ENCODE results near the gene PDE8B.
A peak's percentile ranks its signal among the peaks of the same experiment; 100 is the strongest.

PDE8B gene

GRCh38 chr5:77326986-77327734 lies 116.7 kb downstream of the PDE8B start:
- peak; percentile 64 for DNase-seq

DNA sequence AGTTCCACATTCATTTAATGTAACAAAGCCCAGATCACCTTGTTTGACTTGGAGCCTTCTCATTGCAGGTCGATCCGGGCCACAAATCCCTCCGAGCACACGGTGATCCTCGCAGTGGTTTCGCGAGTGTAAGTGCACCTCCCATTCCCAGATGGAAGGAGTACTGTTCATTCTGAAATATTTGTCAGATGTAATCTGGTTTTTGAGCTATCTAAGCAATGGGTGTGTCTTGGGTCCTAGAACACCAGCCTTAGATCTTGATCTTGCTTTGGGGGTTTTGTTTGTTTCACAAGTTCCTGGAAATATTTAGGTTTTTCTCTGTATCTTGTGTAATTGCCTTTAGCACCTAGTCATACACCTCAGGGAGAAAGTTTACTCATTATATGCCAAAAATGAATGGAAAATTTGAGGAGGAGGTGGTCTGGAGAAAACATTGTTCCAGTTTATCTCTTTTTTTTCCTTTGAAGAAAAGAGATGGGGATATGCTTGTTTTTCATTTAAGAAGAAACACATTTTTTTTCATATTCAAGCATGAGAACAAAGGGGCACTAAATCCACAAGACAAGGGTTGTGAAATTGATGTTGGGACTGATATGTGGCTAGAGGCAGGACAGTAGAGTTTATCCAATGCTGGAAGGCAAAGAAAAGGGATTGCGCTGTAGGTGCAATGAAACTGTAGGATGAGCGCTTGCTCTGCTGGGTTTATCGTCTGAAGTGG lies 118.6 kb downstream of the PDE8B start:
- no peak for DNase-seq

- no peak for DNase-seq
Measured at GRCh38 chr5:77329664-77330430, 119.4 kb downstream of the PDE8B start.

- no peak for DNase-seq
Measured at GRCh38 chr5:77333036-77333435, 122.6 kb downstream of the PDE8B start.

DNA sequence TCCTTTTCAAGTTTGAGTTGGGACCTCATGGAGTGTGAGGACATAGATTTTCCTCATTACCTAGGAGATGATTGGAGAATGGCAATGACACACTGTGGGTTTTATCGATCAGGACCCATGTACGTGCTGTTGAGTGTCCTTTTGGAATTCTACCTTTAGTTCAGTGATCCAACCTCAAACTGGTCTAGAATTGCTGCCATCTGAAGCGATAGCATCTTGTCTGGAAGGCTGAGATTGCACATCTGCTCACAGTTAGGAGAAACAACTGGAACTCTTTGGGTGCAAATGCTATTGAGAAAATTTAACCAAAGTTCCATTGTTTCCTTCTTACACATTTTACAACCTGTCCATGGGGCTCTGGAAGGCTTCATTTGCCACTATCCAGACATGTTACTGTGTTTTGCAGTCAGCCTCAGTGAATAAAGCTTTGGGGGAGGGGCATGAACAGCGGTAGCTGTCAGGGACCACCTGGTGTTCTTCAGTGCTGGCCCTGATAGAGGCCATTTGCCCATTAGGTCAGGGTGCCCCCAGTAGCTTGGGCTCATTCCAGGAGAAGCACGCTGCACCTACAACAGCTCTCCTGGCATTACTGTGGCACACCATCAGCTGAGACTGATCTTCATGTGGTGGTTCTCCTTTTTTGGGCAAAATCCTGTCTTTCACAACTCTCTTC lies 123.1 kb downstream of the PDE8B start:
- peak; percentile 18 for DNase-seq

GRCh38 chr5:77337246-77337645 lies 126.8 kb downstream of the PDE8B start:
- DNase-seq = no peak

GRCh38 chr5:77337686-77338085 lies 127.2 kb downstream of the PDE8B start:
- DNase-seq = peak; percentile 96

DNA sequence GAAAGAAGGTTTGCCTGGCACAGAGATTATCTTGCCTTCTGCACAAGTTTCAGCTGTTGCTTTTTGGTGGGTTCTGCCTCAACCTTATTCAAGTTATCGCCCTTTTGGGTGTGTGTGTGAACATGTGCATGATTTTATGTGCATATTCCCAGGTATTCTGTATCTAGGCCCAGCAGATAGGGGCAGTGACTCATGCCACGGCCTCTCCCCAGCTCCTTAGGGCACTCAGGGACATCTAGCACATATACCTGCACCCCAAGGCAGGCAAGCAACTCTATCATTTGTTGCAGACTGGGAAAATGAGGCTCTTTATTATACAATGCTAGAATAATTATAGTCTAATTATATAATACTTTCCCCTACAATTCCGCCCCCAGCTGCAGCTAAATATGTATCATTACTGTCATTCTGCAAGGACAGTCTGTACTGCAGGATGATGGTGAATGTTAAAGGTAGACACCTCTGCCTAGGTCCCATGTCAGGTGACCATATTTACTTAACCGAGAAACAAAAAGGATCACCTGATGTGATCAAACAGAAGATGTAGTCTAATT lies 128.9 kb downstream of the PDE8B start:
- peak; percentile 94 for DNase-seq

DNA sequence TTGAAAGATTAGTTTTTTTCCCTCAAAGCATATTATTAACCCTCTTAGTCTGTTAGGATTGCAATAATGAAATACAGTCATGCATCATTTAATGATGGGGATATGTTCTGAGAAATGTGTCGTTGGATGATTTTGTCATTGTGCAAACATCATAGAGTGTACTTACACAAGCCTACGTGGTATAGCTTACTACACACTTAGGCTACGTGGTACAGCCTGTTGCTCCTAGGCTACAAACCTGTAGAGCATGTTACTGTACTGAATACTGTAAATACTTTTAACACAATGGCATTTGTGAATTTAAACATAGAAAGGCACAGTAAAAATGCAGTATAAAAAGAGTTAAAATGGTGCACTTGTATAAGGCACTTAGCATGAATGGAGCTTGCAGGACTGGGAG lies 132.7 kb downstream of the PDE8B start:
- no peak for DNase-seq

DNA sequence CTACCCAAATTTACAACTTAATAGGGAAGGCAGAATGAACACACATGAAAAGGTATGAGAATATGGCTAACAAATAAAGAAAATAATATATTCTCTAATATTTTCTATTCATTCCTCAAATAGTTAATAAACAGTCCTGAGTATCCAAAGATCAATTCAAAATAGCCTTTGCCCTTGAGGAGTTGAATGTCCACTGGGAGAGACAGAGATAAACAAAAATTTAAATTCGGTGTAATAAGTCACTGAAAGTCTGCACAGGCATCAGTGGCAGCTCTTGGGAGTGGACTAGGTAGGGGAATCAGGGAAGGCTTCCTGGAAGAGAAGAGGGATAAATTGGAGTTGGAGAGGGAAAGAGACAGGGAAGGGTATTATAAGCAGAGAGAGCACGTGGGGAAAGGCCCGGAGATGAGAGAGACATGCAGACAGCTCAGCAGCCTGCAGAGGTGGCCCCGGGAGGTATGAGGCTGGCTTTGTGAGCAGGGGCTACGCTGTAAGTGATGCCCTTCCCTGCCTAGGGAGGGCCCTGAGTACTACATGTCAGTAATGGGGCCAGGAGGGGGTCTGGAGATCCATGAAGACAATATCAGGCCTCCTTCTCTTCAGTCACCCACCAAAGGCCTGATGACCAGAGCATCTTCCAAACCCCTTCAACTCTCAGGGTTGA lies 137.1 kb downstream of the PDE8B start:
- peak; percentile 55 for DNase-seq

DNA sequence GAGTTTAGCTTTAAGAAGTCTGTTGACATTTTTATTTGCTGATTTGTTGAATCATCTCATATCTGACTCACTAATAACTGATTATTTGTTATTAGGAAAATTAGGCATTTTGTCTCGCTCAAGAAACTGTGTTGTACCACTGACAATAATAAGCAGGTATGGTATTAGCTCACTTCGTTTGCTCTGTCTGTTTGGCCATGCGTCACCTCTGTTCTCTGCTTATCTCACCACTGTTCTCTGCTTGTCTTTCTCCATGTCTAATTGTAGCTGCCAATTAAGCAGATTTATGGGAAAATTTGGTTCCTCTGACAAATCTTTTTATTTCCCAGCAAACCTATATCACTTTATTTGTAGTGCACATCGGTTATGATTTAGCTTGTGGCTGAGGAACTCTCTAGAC lies 142.8 kb downstream of the PDE8B start:
- peak; percentile 72 for DNase-seq

DNA sequence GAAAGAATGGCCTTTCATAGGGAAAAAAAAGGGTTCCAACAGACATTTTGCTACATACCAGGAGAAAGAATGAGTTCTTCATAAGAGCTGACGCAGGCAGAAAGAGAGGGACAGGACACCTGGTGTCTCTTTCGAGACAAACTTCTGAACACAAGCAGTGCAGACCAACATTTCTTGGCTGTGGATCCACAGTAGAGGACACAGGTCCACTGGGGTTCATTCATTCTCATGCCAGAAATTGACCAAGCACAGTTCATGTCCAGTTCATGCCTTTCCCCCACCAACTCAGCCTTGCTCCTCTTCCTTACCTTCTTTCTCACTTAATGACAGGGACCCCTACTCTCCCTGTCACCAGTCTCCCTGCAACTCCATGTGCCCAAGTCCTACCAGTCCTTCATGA lies 144.0 kb downstream of the PDE8B start:
- no peak for DNase-seq

GRCh38 chr5:77355080-77355479 lies 144.6 kb downstream of the PDE8B start:
- DNase-seq = peak; percentile 66

- peak; percentile 83 for DNase-seq
Measured at GRCh38 chr5:77355751-77356150, 145.3 kb downstream of the PDE8B start.

GRCh38 chr5:77356740-77357139 lies 146.3 kb downstream of the PDE8B start:
- peak; percentile 15 for DNase-seq

DNA sequence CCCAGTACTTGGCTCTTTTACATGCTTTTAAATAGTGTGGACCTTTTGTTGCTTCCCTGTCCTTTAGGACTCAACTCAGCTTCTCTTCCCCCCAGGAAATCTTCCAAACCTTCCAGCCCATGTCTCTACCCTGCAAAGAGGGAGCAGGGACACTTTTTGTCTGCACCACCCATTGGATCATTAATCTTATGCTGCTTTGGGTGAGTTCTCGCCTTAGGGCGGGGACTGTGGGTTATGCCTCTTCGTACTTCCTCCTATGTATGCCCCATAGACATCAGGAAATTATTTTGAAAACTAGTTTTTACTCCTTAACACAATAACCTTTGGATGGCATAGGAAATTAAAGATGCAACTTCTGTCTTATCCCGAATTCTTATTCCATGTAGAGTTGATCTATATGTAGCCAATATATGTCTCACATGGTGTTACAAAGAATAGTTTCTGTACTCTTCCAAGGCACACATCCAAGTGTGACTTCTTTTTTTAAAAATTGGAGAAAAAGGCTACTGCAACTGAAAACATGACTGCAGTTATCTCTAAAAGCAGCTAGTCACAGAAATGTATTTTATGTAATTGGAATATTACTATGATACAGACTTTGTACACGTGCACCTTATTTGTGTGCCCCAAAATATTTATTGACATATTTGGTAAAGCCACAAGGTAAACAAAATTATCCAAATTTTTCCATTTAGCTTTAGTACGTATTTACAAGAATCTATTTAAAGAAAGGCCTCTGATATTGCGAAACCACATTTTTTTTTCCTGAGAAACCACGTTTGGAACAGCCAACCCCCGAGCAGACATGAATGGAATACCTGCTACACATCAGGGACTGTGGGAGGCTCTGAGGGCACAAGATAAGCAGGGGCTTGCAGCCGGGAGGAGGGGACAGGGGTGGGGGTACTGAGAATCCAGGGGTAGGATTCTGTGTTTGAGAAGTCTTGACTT lies 148.1 kb downstream of the PDE8B start:
- DNase-seq = no peak

DNA sequence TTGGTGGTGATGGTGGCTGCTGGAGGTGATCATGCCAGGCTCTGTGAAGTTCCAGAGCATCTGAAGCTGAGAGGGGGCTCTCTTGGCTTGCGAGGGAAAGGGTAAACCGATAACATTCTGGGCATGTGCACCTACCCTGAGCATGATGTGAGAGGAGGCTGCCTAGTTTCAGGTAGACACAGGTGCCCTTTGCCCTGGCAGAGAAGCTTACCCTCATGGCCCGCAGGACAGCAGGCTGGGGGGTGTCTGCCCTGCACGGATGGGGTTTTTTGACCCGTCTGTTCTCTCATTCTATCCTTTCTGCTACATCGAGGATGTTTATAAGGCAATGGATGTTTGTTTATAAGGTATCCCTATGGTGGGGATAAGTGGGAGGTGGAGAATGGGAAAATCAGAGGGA lies 148.8 kb downstream of the PDE8B start:
- no peak for DNase-seq

DNA sequence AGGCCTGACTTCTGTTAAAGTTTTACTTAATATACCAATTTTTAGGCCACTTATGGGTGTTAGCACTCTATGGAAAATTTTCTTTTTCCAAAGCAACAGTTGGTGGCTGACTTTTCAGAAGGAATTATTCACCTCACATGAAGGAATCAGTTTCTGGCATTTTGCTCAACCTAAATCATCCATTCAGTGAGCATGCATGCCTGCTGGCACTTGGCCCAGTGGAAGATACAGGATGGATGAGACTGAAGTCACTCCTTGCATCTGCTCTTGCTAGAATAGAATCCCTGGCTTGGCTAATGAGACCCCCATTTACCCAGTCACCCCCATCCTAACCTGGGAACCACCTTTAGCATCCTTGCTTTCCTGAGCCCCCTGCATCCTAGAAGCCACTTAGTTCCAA lies 149.9 kb downstream of the PDE8B start:
- peak; percentile 21 for DNase-seq

- DNase-seq = no peak
Measured at GRCh38 chr5:77360973-77361372, 150.5 kb downstream of the PDE8B start.

DNA sequence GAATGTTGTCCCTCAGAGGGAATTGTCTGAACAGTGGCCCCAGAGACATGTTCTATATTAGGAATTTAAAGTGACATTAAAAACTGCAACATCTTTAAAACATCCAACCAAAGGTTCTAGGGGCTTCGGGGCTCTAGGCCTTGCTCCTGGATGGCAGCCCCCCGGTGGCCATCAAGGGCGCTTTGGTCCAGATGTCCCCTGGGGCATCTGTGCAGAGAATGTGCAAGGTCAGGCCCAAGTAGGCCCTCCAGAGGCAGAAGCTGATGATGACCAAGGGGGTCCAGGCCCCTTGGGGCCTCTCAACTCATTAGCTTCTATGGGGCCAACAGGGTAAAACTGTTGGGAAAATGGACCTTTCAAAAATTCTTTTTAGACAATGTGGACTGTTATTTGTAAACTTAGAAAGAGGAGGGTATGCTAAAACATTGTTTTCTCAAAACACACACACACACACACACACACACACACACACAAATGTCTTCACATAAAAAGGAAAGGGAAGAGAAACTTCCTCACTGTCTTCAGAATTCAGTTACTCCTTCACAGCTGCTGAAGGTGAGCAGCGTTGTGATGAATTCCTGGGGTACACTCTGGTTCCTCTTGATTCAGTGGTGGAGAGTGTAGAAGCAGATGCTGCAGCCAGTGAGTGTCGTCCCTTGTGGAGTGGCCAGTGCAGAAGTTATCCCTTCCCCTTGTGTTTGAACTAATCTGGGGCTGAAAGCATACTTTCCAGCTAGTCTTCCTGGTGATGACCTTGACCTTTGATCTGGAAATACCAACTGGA lies 156.4 kb downstream of the PDE8B start:
- peak; percentile 35 for DNase-seq

Data from NCI-H69 (cell line).